Stimulated activated memory B cell treated with anti-CD40 and anti-IgM and Interleukin-4, amounts not matched to agents 10 μg/mL and 1 μg/mL and 100 μg/mL, for 72 hours (primary cell): Measurements from ENCODE around the gene ROBO4.

Experiments
- ATAC-seq: fragments of 150-1000 bp; cut with Tn5 transposase; 2 replicates; pipeline ENCODE4 v1.10.0; 2021
- H3K27ac Mint-ChIP-seq: one replicate; pipeline ENCODE4 v1.8.0; 2022; ENCODE audit warnings: mild to moderate bottlenecking, mixed read lengths
- H3K27me3 Mint-ChIP-seq: one replicate; pipeline ENCODE4 v1.8.0; 2022; ENCODE audit warnings: mixed read lengths
- H3K36me3 Mint-ChIP-seq: one replicate; pipeline ENCODE4 v1.8.0; 2022; ENCODE audit warnings: mixed read lengths
- H3K4me1 Mint-ChIP-seq: one replicate; pipeline ENCODE4 v1.8.0; 2022; ENCODE audit warnings: mixed read lengths
- H3K4me3 Mint-ChIP-seq: one replicate; pipeline ENCODE4 v1.8.0; 2022; ENCODE audit warnings: mild to moderate bottlenecking, moderate library complexity, mixed read lengths
- H3K9me3 Mint-ChIP-seq: one replicate; pipeline ENCODE4 v1.8.0; 2022; ENCODE audit warnings: mixed read lengths

Gene ROBO4

GRCh38 chr11:124896821-124897391 is 759 bp downstream of the ROBO4 start:
- Mint-ChIP-seq H3K36me3 (no peaks in the 10 kb centered on the region), H3K27ac (no peak overlapping the region), H3K4me1 (no peaks in the 10 kb centered on the region), H3K4me3 (no peak overlapping the region), H3K9me3 (no peaks in the 10 kb centered on the region), H3K27me3 (peaks cover 62% of the 10 kb centered on the region)
- no peak for ATAC-seq

GRCh38 chr11:124896071-124896750 is 1.5 kb downstream of the ROBO4 start:
- ATAC-seq = no peak
- Mint-ChIP-seq H3K4me3 (no peak overlapping the region), H3K36me3 (no peaks in the 10 kb centered on the region), H3K27me3 (peaks cover 55% of the 10 kb centered on the region), H3K9me3 (no peaks in the 10 kb centered on the region), H3K27ac (no peak overlapping the region), H3K4me1 (no peaks in the 10 kb centered on the region)

- no peak overlapping the region for H3K27ac Mint-ChIP-seq
- no peak for ATAC-seq
- H3K4me3 Mint-ChIP-seq = no peak overlapping the region
- no peaks in the 10 kb centered on the region for H3K36me3 Mint-ChIP-seq
- H3K9me3 Mint-ChIP-seq = no peaks in the 10 kb centered on the region
- peaks cover 50% of the 10 kb centered on the region for H3K27me3 Mint-ChIP-seq
- H3K4me1 Mint-ChIP-seq = no peaks in the 10 kb centered on the region
These were observed 2.1 kb downstream of the ROBO4 start for GRCh38 chr11:124895471-124895971.

- Mint-ChIP-seq H3K27me3 (peaks cover 48% of the 10 kb centered on the region), H3K9me3 (no peaks in the 10 kb centered on the region), H3K4me3 (no peak overlapping the region), H3K4me1 (no peaks in the 10 kb centered on the region), H3K27ac (no peak overlapping the region), H3K36me3 (no peaks in the 10 kb centered on the region)
- ATAC-seq = no peak
These were observed 2.8 kb downstream of the ROBO4 start for GRCh38 chr11:124894606-124895430.

- Mint-ChIP-seq H3K4me3 (no peak overlapping the region), H3K27ac (no peak overlapping the region), H3K36me3 (no peaks in the 10 kb centered on the region), H3K4me1 (no peaks in the 10 kb centered on the region), H3K27me3 (peaks cover 39% of the 10 kb centered on the region), H3K9me3 (no peaks in the 10 kb centered on the region)
- ATAC-seq = no peak
These were observed 3.8 kb downstream of the ROBO4 start for GRCh38 chr11:124893781-124894401.

GRCh38 chr11:124892750-124893454 is 4.8 kb downstream of the ROBO4 start:
- no peak overlapping the region for H3K4me3 Mint-ChIP-seq
- no peak overlapping the region for H3K27ac Mint-ChIP-seq
- no peaks in the 10 kb centered on the region for H3K9me3 Mint-ChIP-seq
- H3K27me3 Mint-ChIP-seq = peaks cover 45% of the 10 kb centered on the region
- H3K36me3 Mint-ChIP-seq = no peaks in the 10 kb centered on the region
- ATAC-seq = no peak
- H3K4me1 Mint-ChIP-seq = no peaks in the 10 kb centered on the region

- Mint-ChIP-seq H3K27ac (no peak overlapping the region), H3K36me3 (no peaks in the 10 kb centered on the region), H3K27me3 (peaks cover 44% of the 10 kb centered on the region), H3K4me3 (no peak overlapping the region), H3K4me1 (no peaks in the 10 kb centered on the region), H3K9me3 (no peaks in the 10 kb centered on the region)
- ATAC-seq = no peak
These were observed 5.5 kb downstream of the ROBO4 start for GRCh38 chr11:124892146-124892545.

GRCh38 chr11:124891373-124891861 is 6.2 kb downstream of the ROBO4 start:
- Mint-ChIP-seq H3K4me3 (no peak overlapping the region), H3K27ac (no peak overlapping the region), H3K4me1 (no peaks in the 10 kb centered on the region), H3K36me3 (no peaks in the 10 kb centered on the region), H3K27me3 (peaks cover 44% of the 10 kb centered on the region), H3K9me3 (no peaks in the 10 kb centered on the region)
- ATAC-seq = no peak

GRCh38 chr11:124890683-124891372 is 6.8 kb downstream of the ROBO4 start:
- Mint-ChIP-seq H3K36me3 (no peaks in the 10 kb centered on the region), H3K4me3 (no peak overlapping the region), H3K27ac (no peak overlapping the region), H3K4me1 (no peaks in the 10 kb centered on the region), H3K9me3 (no peaks in the 10 kb centered on the region), H3K27me3 (peaks cover 44% of the 10 kb centered on the region)
- no peak for ATAC-seq

- Mint-ChIP-seq H3K4me3 (no peak overlapping the region), H3K4me1 (no peaks in the 10 kb centered on the region), H3K27ac (no peak overlapping the region), H3K9me3 (no peaks in the 10 kb centered on the region), H3K36me3 (no peaks in the 10 kb centered on the region), H3K27me3 (peaks cover 46% of the 10 kb centered on the region)
- no peak for ATAC-seq
These were observed 7.5 kb downstream of the ROBO4 start for GRCh38 chr11:124890151-124890550.

GRCh38 chr11:124889191-124890091 is 8.2 kb downstream of the ROBO4 start:
- H3K4me3 Mint-ChIP-seq = no peak overlapping the region
- H3K9me3 Mint-ChIP-seq = no peaks in the 10 kb centered on the region
- no peak for ATAC-seq
- peaks cover 46% of the 10 kb centered on the region for H3K27me3 Mint-ChIP-seq
- no peaks in the 10 kb centered on the region for H3K36me3 Mint-ChIP-seq
- no peak overlapping the region for H3K27ac Mint-ChIP-seq
- no peaks in the 10 kb centered on the region for H3K4me1 Mint-ChIP-seq

GRCh38 chr11:124887667-124888013 is 10.0 kb downstream of the ROBO4 start:
- H3K4me3 Mint-ChIP-seq = no peak overlapping the region
- H3K9me3 Mint-ChIP-seq = no peaks in the 10 kb centered on the region
- no peak for ATAC-seq
- no peaks in the 10 kb centered on the region for H3K4me1 Mint-ChIP-seq
- no peaks in the 10 kb centered on the region for H3K36me3 Mint-ChIP-seq
- H3K27me3 Mint-ChIP-seq = peaks cover 53% of the 10 kb centered on the region
- no peak overlapping the region for H3K27ac Mint-ChIP-seq

- Mint-ChIP-seq H3K4me3 (no peak overlapping the region), H3K27me3 (peaks cover 50% of the 10 kb centered on the region), H3K27ac (no peak overlapping the region), H3K36me3 (no peaks in the 10 kb centered on the region), H3K9me3 (no peaks in the 10 kb centered on the region), H3K4me1 (no peaks in the 10 kb centered on the region)
- no peak for ATAC-seq
These were observed 10.5 kb downstream of the ROBO4 start for GRCh38 chr11:124886978-124887666.
